Keratinocyte (primary cell): ENCODE measurements around the gene FBXO15. TPM values are rescaled to one million over a fixed set of nuclear protein-coding genes. Genes with fewer than 3 reads are reported as not detected.

ENCODE experiments used
- DNase-seq: peaks from one replicate; pipeline ENCODE4 v3.0.0-alpha.2; 2011; ENCODE audit warnings: low read depth, missing footprints, low spot score
- FAIRE-seq: peaks from 2 replicates; lab custom pipeline; 2011; peaks lifted over from hg19 to GRCh38; lab: Jason Lieb, UNC
- H2AFZ ChIP-seq: 2 replicates; pipeline ENCODE4 v1.6.0; 2012; ENCODE audit warnings: low read length, control low read depth, inconsistent platforms; ENCODE audit not compliant: control insufficient read depth
- H3K27ac ChIP-seq: 2 replicates; pipeline ENCODE4 v1.5.1; 2011; ENCODE audit warnings: low read length; ENCODE audit not compliant: control insufficient read depth, insufficient read depth
- H3K27me3 ChIP-seq: 3 replicates; pipeline ENCODE4 v1.6.0; 2011; ENCODE audit warnings: low read length; ENCODE audit not compliant: control insufficient read depth, insufficient read depth; ENCODE audit errors: extremely low read depth
- H3K36me3 ChIP-seq, 2 experiments: 2 replicates in 1 of 2; 3 replicates in 1 of 2; pipeline ENCODE4 v1.5.1; 2011; ENCODE audit warnings: low read length in 2 of 2, mild to moderate bottlenecking in 1 of 2; ENCODE audit not compliant: control insufficient read depth in 2 of 2, insufficient read depth in 2 of 2; ENCODE audit errors: extremely low read depth in 1 of 2
- H3K4me1 ChIP-seq: 3 replicates; pipeline ENCODE4 v1.5.1; 2011; ENCODE audit warnings: low read length; ENCODE audit not compliant: control insufficient read depth, insufficient read depth; ENCODE audit errors: extremely low read depth
- H3K4me2 ChIP-seq: 3 replicates; pipeline ENCODE4 v1.6.0; 2011; ENCODE audit warnings: low read depth, low read length; ENCODE audit not compliant: control insufficient read depth, insufficient read depth; ENCODE audit errors: extremely low read depth
- H3K4me3 ChIP-seq, 3 experiments: fragments of 200-600 bp in 1 of 3; sonication (generic) in 1 of 3; 2 replicates in 2 of 3; 3 replicates in 1 of 3; pipeline ENCODE4 v1.5.1; 2011 to 2016; ENCODE audit warnings: low read length in 3 of 3, mild to moderate bottlenecking in 3 of 3, control low read depth in 2 of 3, inconsistent platforms in 1 of 3, low read depth in 1 of 3, mixed read lengths in 1 of 3, mixed run types in 1 of 3, moderate library complexity in 1 of 3; ENCODE audit not compliant: control insufficient read depth in 2 of 3, insufficient read depth in 2 of 3; ENCODE audit errors: extremely low read depth in 1 of 3
- H3K79me2 ChIP-seq: 2 replicates; pipeline ENCODE4 v1.6.0; 2012; ENCODE audit warnings: low read length; ENCODE audit not compliant: control insufficient read depth, insufficient read depth
- H3K9ac ChIP-seq: 3 replicates; pipeline ENCODE4 v1.6.0; 2011; ENCODE audit warnings: low read length; ENCODE audit not compliant: control insufficient read depth, insufficient read depth; ENCODE audit errors: extremely low read depth
- H3K9me1 ChIP-seq: 3 replicates; pipeline ENCODE4 v1.6.0; 2011; ENCODE audit warnings: low read length; ENCODE audit not compliant: control insufficient read depth, insufficient read depth; ENCODE audit errors: extremely low read depth
- H3K9me3 ChIP-seq: 2 replicates; pipeline ENCODE4 v1.5.1; 2012; ENCODE audit warnings: low read depth, low read length; ENCODE audit not compliant: control insufficient read depth
- H4K20me1 ChIP-seq: 3 replicates; pipeline ENCODE4 v1.6.0; 2011; ENCODE audit warnings: low read length; ENCODE audit not compliant: control insufficient read depth, insufficient read depth; ENCODE audit errors: extremely low read depth
- EZH2 ChIP-seq: IDR thresholded peaks from one replicate; pipeline ENCODE4 v1.6.1; 2012; ENCODE audit warnings: inconsistent platforms, mild to moderate bottlenecking, low read length, moderate library complexity
- dilution Hi-C: fragments of 300-500 bp; cut with MboI; formaldehyde crosslinking; loops from one replicate; pipeline ENCODE4 v1.7.0; 2020; ENCODE audit warnings: low sequenced_read_pairs; ENCODE audit not compliant: extremely low pct_ligation_motif_present
- polyA plus RNA-seq, 5 experiments: library from polyadenylated mRNA; depleted of rRNA in 3 of 5; stranded (reverse) in 3 of 5; stranded (forward) in 1 of 5; unstranded in 1 of 5; fragments of >200 nt; gene quantifications; 1 replicate in 1 of 5; 2 replicates in 3 of 5; 3 replicates in 1 of 5; pipeline versions ENCODE4 v1.2.1 to v1.2.3, GENCODE V29; 2011 to 2012; ENCODE audit warnings: missing spikeins in 2 of 5, low read depth in 1 of 5, low replicate concordance in 1 of 5
- TF ChIP-seq, protein P1 (sequence below), 3 experiments: IDR thresholded peaks in 1 of 3; conservative IDR thresholded peaks in 1 of 3; optimal IDR thresholded peaks in 1 of 3; 2 replicates in 2 of 3; 3 replicates in 1 of 3; pipeline versions ENCODE3 to v1.5.1; 2011; ENCODE audit warnings: low read length in 3 of 3, mild to moderate bottlenecking in 3 of 3, moderate library complexity in 2 of 3, control low read depth in 1 of 3, inconsistent platforms in 1 of 3; ENCODE audit not compliant: insufficient read depth in 2 of 3; ENCODE audit errors: extremely low read depth in 1 of 3

The FBXO15 gene
- polyA plus RNA-seq, 1 donor (not counting 4 experiments of a cell fraction or from before 2014, with no cell fraction given): 0.26 TPM

DNA sequence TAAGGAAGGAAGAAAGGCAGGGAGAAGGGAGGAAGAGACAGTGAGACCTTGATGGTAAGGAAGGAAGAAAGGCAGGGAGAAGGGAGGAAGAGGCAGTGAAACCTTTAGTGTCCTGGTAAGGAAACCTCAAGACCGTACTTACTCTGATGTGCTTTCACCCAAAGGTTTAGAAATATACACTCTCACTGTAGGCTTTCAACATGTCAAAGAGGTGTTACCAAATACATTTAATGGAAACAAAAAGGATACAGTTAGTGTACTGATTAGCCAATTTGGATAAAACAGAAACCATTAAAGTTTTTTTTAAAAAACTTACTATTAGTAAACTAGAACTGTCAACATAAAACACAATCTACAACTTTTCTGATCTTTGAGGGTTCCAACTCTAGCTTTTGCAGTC is 7.1 kb downstream of the FBXO15 start:
- H3K4me3 ChIP-seq: no peak overlapping the region
- H3K36me3 ChIP-seq: no peaks in the 10 kb centered on the region
- no peak overlapping the region for H3K27ac ChIP-seq
- TF ChIP-seq, protein P1, sequence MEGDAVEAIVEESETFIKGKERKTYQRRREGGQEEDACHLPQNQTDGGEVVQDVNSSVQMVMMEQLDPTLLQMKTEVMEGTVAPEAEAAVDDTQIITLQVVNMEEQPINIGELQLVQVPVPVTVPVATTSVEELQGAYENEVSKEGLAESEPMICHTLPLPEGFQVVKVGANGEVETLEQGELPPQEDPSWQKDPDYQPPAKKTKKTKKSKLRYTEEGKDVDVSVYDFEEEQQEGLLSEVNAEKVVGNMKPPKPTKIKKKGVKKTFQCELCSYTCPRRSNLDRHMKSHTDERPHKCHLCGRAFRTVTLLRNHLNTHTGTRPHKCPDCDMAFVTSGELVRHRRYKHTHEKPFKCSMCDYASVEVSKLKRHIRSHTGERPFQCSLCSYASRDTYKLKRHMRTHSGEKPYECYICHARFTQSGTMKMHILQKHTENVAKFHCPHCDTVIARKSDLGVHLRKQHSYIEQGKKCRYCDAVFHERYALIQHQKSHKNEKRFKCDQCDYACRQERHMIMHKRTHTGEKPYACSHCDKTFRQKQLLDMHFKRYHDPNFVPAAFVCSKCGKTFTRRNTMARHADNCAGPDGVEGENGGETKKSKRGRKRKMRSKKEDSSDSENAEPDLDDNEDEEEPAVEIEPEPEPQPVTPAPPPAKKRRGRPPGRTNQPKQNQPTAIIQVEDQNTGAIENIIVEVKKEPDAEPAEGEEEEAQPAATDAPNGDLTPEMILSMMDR (optimal IDR thresholded peaks at IDR 0.05 in 1 of 3, IDR thresholded peaks at IDR 0.05 in 1 of 3, conservative IDR thresholded peaks at IDR 0.05 in 1 of 3; ENCODE audit: extremely low read depth in 1 of 3, insufficient read depth in 2 of 3, low read length in 3 of 3): no peak
- TF ChIP-seq EZH2: no peak
- dilution Hi-C loops: no loop called here
- no peaks in the 10 kb centered on the region for H3K27me3 ChIP-seq
- H3K9me3 ChIP-seq: no peaks in the 10 kb centered on the region
- H2AFZ ChIP-seq: no peak overlapping the region
- H3K4me1 ChIP-seq: peaks cover 14% of the 10 kb centered on the region
- H4K20me1 ChIP-seq: no peaks in the 10 kb centered on the region
- no peak for FAIRE-seq
- no peak overlapping the region for H3K9ac ChIP-seq
- H3K4me2 ChIP-seq: no peak overlapping the region
- H3K9me1 ChIP-seq: no peaks in the 10 kb centered on the region
- no peak for DNase-seq
- no peaks in the 10 kb centered on the region for H3K79me2 ChIP-seq

DNA sequence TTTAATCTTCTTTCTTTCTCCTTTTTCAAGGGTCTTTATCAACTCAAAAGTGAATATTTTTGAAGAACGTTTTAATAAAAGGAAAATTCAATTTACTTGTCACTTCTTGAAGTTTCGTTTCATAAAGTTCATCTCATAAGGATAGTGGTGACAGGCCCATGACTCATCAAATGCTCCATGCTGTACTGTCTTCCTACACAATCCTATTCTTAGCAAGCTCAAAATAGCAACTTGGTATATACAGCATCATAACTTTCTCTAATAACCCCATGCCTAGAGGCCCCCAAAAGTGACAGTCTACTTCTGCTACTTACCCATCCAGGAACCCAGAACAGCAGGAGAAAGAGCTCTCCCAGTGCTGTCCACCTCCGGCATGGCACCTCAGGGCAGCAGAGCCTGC is 7.7 kb downstream of the FBXO15 start:
- dilution Hi-C loops: no loop called here
- DNase-seq (no peak), FAIRE-seq (peak; percentile 17)
- Histone ChIP-seq H3K4me3 (no peak overlapping the region), H3K79me2 (no peaks in the 10 kb centered on the region), H3K9me1 (no peaks in the 10 kb centered on the region), H3K27ac (no peak overlapping the region), H3K4me2 (peak overlapping the region; percentile 25), H4K20me1 (no peaks in the 10 kb centered on the region), H3K9ac (no peak overlapping the region), H3K9me3 (no peaks in the 10 kb centered on the region), H2AFZ (no peak overlapping the region), H3K27me3 (no peaks in the 10 kb centered on the region), H3K4me1 (peaks cover 14% of the 10 kb centered on the region), H3K36me3 (no peaks in the 10 kb centered on the region)
- no peak for TF ChIP-seq EZH2
- TF ChIP-seq, protein P1 (optimal IDR thresholded peaks at IDR 0.05 in 1 of 3, IDR thresholded peaks at IDR 0.05 in 1 of 3, conservative IDR thresholded peaks at IDR 0.05 in 1 of 3; ENCODE audit: extremely low read depth in 1 of 3, insufficient read depth in 2 of 3, low read length in 3 of 3): no peak
